GM19395 (cell line): ENCODE results near the gene CA12.

Source experiments
- ATAC-seq: cut with Tn5 transposase; IDR thresholded peaks from one replicate; pipeline ENCODE4 v1.9.1; 2021; ENCODE audit warnings: mild to moderate bottlenecking, moderate library complexity; ENCODE audit not compliant: unreplicated experiment

CA12 gene

GRCh38 chr15:63276342-63277037 lies 105.2 kb downstream of the CA12 start:
- no peak for ATAC-seq

DNA sequence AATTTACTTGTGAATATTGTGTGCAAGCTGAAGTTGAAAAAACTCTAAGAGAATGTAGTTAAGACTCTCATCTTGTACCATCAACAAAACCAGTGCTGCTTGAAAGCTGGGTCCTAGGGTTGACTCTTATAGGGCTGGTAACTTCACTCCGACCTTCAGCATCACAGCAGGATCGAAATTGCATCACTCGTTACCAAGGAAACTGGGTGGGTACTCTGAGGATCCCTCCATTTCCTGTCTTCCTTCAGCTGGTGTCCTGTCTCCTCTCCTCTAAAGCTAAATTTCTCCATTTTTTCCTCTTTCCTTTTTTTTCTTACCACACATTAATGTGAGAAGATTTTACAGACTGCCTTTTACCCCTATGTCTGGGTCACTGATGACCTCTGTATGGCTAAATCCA lies 107.2 kb downstream of the CA12 start:
- ATAC-seq, result no peak
